GM12878 (cell line): ENCODE data around the gene RASAL1. TPM values are rescaled to one million over a fixed set of nuclear protein-coding genes. Genes with fewer than 3 reads are reported as not detected.

Source experiments
- ATAC-seq: fragments of 200-7000 bp; cut with Tn5 transposase; 3 replicates; pipeline ENCODE4 v1.9.1; 2020; ENCODE audit warnings: mild to moderate bottlenecking, moderate library complexity
- BruUV-seq: library from RNA; stranded (reverse); fragments of 400-500 nt; replicated peaks from 2 replicates; lab custom pipeline; 2021; lab: Mats Ljungman, UMichigan
- CTCF ChIA-PET: fragments of 300-600 bp; sonication (Branson Sonifier 250); formaldehyde crosslinking; extraction: SDS; loops from one replicate; lab custom pipeline; 2021; ENCODE audit warnings: inconsistent platforms; lab: Yijun Ruan, JAX
- POLR2A ChIA-PET: fragments of 350-600 bp; formaldehyde crosslinking; extraction: SDS; loops from one replicate; lab custom pipeline; 2021; ENCODE audit warnings: inconsistent platforms; lab: Charles Lee
- RAD21 ChIA-PET: fragments of 300-600 bp; sonication (Branson Sonifier 250); formaldehyde crosslinking; loops from one replicate; lab custom pipeline; 2023; ENCODE audit warnings: antibody characterized with exemption; ENCODE audit not compliant: unreplicated experiment; lab: Charles Lee
- SMC1A ChIA-PET: fragments of 300-600 bp; sonication (Branson Sonifier 250); formaldehyde crosslinking; loops from one replicate; lab custom pipeline; 2023; ENCODE audit not compliant: unreplicated experiment, uncharacterized antibody; lab: Charles Lee
- DNase-seq: peaks from one replicate; pipeline ENCODE4 v3.0.0-alpha.2; 2011; ENCODE audit warnings: low read depth, low spot score
- FAIRE-seq: peaks from 3 replicates; lab custom pipeline; 2011; peaks lifted over from hg19 to GRCh38; lab: Jason Lieb, UNC
- H2AFZ ChIP-seq: 2 replicates; pipeline ENCODE4 v1.6.0; 2011; ENCODE audit warnings: low read depth, low read length, control low read depth; ENCODE audit not compliant: control insufficient read depth
- H3K27ac ChIP-seq: 2 replicates; pipeline ENCODE4 v1.5.1; 2011; ENCODE audit warnings: control low read depth; ENCODE audit not compliant: control insufficient read depth, insufficient read depth
- H3K27me3 ChIP-seq, 2 experiments: replicated peaks in 1 of 2; 2 replicates each; pipeline versions ENCODE4 v1.6.0 to v1.6.1; 2011; ENCODE audit warnings: low read length in 1 of 2; ENCODE audit not compliant: control insufficient read depth in 2 of 2, insufficient read depth in 2 of 2
- H3K36me3 ChIP-seq, 2 experiments: 2 replicates each; pipeline ENCODE4 v1.5.1; 2011; ENCODE audit warnings: low read length in 1 of 2; ENCODE audit not compliant: control insufficient read depth in 2 of 2, insufficient read depth in 2 of 2
- H3K4me1 ChIP-seq: 2 replicates; pipeline ENCODE4 v1.6.1; 2011; ENCODE audit warnings: mild to moderate bottlenecking, low read length, moderate library complexity, mixed read lengths; ENCODE audit not compliant: control insufficient read depth, insufficient read depth
- H3K4me2 ChIP-seq: 2 replicates; pipeline ENCODE4 v1.6.0; 2011; ENCODE audit warnings: control low read depth; ENCODE audit not compliant: control insufficient read depth, insufficient read depth
- H3K4me3 ChIP-seq: fragments of 200-600 bp; sonication (generic); 2 replicates; pipeline ENCODE4 v1.5.1; 2016
- H3K79me2 ChIP-seq: 2 replicates; pipeline ENCODE4 v1.6.0; 2011; ENCODE audit warnings: low read length; ENCODE audit not compliant: control insufficient read depth, insufficient read depth
- H3K9ac ChIP-seq: 2 replicates; pipeline ENCODE4 v1.8.0; 2011; ENCODE audit warnings: low read length, control low read depth, mixed read lengths; ENCODE audit not compliant: control insufficient read depth, insufficient read depth
- H3K9me3 ChIP-seq: replicated peaks from 3 replicates; pipeline ENCODE4 v1.5.1; 2011; ENCODE audit warnings: mild to moderate bottlenecking, low read length; ENCODE audit not compliant: control insufficient read depth, insufficient read depth
- H4K20me1 ChIP-seq: 2 replicates; pipeline ENCODE4 v1.6.0; 2011; ENCODE audit not compliant: control insufficient read depth, insufficient read depth
- BMI1 ChIP-seq: fragments of 450-650 bp; IDR thresholded peaks from 2 replicates; pipeline ENCODE4 v1.6.1; 2016; ENCODE audit warnings: mild to moderate bottlenecking, moderate library complexity, borderline replicate concordance
- CBX3 ChIP-seq: fragments of 200-600 bp; sonication (generic); IDR thresholded peaks from 2 replicates; pipeline ENCODE4 v1.6.1; 2016; ENCODE audit warnings: low read depth, borderline replicate concordance
- EED ChIP-seq: sonication (generic); IDR thresholded peaks from 2 replicates; pipeline ENCODE4 v1.6.1; 2016; ENCODE audit warnings: antibody characterized with exemption, low read depth
- FOXK2 ChIP-seq: fragments of 450-650 bp; IDR thresholded peaks from 2 replicates; pipeline ENCODE4 v1.6.1; 2017; ENCODE audit warnings: mild to moderate bottlenecking, moderate library complexity
- RCOR1 ChIP-seq: conservative IDR thresholded peaks from 2 replicates; pipeline ENCODE4 v1.6.1; 2012; ENCODE audit warnings: low read depth, low read length, improper control_type of control experiment
- STAT1 ChIP-seq: fragments of 450-650 bp; conservative IDR thresholded peaks from 2 replicates; pipeline ENCODE4 v1.6.1; 2014; ENCODE audit warnings: antibody characterized with exemption, mild to moderate bottlenecking
- WGBS: methylation state at CpG from one replicate; pipeline ENCODE4 v1.1.6; 2016; ENCODE audit warnings: low lambda C conversion rate; ENCODE audit not compliant: insufficient replicate concordance, insufficient coverage; ENCODE audit errors: missing lambda C conversion rate; 5-methylcytosine and 5-hydroxymethylcytosine counted together
- in situ Hi-C: fragments of 300-500 bp; cut with MboI; formaldehyde crosslinking; loops from 9 replicates; pipeline ENCODE4 v1.14.3; 2018; ENCODE audit warnings: mixed read lengths
- intact Hi-C: fragments of 100-400 bp; cut with micrococcal nuclease; formaldehyde crosslinking; loops from one replicate; pipeline ENCODE4 v1.14.2; 2022; ENCODE audit not compliant: unreplicated experiment
- polyA plus RNA-seq, 11 experiments: library from polyadenylated mRNA; depleted of rRNA in 4 of 11; unstranded in 6 of 11; stranded (reverse) in 5 of 11; fragments of >200 nt; fragmentation: Nextera tagmentation in 4 of 11; fragmentation: Illumina TruSeq in 1 of 11; extraction: Ambion mirVana in 4 of 11; extraction: Trizol in 1 of 11; gene quantifications; 1 replicate in 1 of 11; 2 replicates in 10 of 11; pipeline versions ENCODE4 v1.2.1 to v1.2.3, GENCODE V29; 2011 to 2016; ENCODE audit warnings: inconsistent platforms in 2 of 11, missing spikeins in 2 of 11, low read depth in 1 of 11
- total RNA-seq, 4 experiments: library from RNA; depleted of rRNA in 3 of 4; stranded (reverse); fragments of >200 nt in 3 of 4; fragmentation: Illumina TruSeq in 1 of 4; extraction: Trizol in 1 of 4; gene quantifications; 2 replicates each; pipeline versions ENCODE4 v1.2.1 to v1.2.3, GENCODE V29; 2013 to 2021
- TF ChIP-seq, protein P1 (sequence below): IDR thresholded peaks from 2 replicates; pipeline ENCODE4 v1.6.1; 2012; ENCODE audit warnings: low read depth, low read length, improper control_type of control experiment

RASAL1 gene
- total and polyA plus RNA-seq, 10 of the 15 experiments (the other 5 are each of a cell fraction or from before 2014, with no cell fraction given): 0.12 to 1.0 (median 0.52) TPM; not detected in 6

DNA sequence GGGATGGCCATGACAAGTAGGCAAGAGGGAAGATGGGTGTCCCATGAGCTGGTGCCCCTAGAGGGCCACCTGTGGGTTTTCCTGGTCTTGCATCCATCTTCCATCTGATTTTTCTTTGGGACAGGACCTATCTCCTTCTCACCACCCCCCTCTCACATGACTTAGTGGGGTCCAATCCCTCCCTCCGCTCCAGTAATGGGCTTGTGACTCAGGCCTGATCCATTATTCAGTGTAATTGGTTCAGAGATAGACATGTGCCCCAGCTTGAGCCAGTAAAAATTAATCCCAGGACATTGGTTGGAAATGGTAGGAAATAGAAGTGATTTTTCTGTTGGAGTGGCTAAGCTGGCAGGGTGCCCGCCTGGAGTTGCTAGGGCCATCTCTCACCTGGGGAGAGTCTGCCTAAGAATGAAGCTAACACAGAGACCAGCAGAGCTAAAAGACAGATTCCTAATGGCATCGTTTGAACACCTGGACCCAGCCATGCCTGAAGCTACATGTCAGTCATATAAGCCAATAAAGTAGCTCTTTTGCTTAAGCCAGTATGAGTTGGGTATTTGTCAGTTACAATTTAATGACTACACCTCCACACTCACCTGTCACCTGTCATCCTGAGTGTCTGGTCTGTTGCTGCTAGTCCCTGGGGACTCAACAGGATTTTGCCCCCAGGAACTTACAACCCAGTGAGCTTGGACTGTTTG is 14.7 kb downstream of the RASAL1 start (continued):
- TF ChIP-seq RCOR1 (no peak), STAT1 (no peak), EED (no peak), CBX3 (no peak), FOXK2 (no peak)
- TF ChIP-seq, protein P1, sequence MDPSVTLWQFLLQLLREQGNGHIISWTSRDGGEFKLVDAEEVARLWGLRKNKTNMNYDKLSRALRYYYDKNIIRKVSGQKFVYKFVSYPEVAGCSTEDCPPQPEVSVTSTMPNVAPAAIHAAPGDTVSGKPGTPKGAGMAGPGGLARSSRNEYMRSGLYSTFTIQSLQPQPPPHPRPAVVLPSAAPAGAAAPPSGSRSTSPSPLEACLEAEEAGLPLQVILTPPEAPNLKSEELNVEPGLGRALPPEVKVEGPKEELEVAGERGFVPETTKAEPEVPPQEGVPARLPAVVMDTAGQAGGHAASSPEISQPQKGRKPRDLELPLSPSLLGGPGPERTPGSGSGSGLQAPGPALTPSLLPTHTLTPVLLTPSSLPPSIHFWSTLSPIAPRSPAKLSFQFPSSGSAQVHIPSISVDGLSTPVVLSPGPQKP: no peak

DNA sequence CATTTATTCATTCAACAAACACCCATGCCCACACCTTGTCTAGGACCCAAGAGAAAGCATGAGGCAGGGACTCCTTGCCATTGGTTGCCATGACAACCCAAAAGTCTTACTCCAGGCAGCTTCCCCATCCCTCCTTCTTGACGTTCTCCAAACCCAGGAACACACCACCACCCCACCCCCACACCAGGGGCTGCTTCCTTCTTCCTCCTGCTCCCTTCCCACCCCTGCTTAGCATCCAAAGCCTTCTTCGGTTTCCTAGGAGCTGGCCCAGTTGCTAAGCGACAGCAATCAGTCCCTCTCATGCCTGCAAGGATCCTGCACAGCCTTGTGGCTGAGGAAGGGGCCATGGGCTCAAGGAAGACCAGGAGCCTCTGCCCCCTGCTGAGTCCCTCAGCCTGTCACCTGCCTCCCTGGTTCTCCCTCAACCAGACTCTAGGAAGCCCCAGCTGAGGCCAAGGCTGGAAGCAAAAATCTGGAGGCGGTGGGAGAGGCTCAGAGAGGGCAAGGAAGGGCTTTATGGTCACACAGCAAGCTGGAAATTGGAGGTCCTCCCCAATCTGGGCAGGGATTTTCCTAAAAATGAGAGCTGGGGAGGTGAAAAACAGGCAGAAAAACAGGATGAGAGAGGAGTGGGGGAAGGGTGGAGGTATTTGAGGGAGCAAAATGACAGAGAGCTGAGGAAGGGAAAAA is 15.4 kb downstream of the RASAL1 start:
- BruUV-seq: no TSS peak
- ChIA-PET CTCF (interaction anchor here (0.7 to 1.5 kb wide), 7 partner anchors 14 to 127 kb away, joined by 3 to 7 read pairs (median 4); no protein-coding TSS in a partner anchor), RAD21 (interaction anchor here (1.5 kb wide), 1 partner anchor 30 kb away, joined by 3 read pairs; no protein-coding TSS in a partner anchor), POLR2A (no interaction called here), SMC1A (interaction anchor here (0.6 to 1.0 kb wide), 2 partner anchors 9 to 1294 kb away, joined by 4 to 5 read pairs; no protein-coding TSS in a partner anchor)
- Histone ChIP-seq H3K9me3 (no peaks in the 10 kb centered on the region; the same call in 2 of the 3 replicates), H4K20me1 (no peaks in the 10 kb centered on the region), H3K4me3 (no peak overlapping the region), H3K4me1 (no peaks in the 10 kb centered on the region), H2AFZ (no peak overlapping the region), H3K27me3 (no peaks in the 10 kb centered on the region; a peak in 2 of 4 replicates), H3K36me3 (no peaks in the 10 kb centered on the region), H3K9ac (no peak overlapping the region), H3K4me2 (no peak overlapping the region), H3K27ac (no peak overlapping the region), H3K79me2 (no peaks in the 10 kb centered on the region)
- TF ChIP-seq BMI1: no peak
- WGBS: 6% methylated on average over 3 of the region's 4 CpGs
- DNase-seq (no peak), FAIRE-seq (no peak), ATAC-seq (no peak)
- in situ Hi-C loops (no loop called here), intact Hi-C loops (no loop called here)
